HT-29 (cell line): ENCODE results near the gene ELFN2. TPM values are rescaled to one million over a fixed set of nuclear protein-coding genes. Genes with fewer than 3 reads are reported as not detected.

ENCODE experiments used
- total RNA-seq: library from RNA; depleted of rRNA; stranded (reverse); fragments of >200 nt; shearing (Covaris generic); gene quantifications from 2 replicates; pipeline ENCODE4 v1.2.3, GENCODE V29; 2014; rRNA removed

ELFN2 gene
- total RNA-seq, 1 experiment from 2014 or later = not detected

Other genes with a start within 250 kb of the ELFN2 start
- gene C1QTNF6, start 239.2 kb downstream of the ELFN2 start, total RNA-seq = 7.1 and 8.3 TPM in 2 replicates
- not detected in 2 replicates for gene SSTR3, start 215.0 kb downstream of the ELFN2 start, total RNA-seq
- gene RAC2, start 183.2 kb downstream of the ELFN2 start, total RNA-seq = 6.7 and 7.3 TPM in 2 replicates
- gene CYTH4, start 145.0 kb downstream of the ELFN2 start, total RNA-seq = not detected in 2 replicates
- gene MFNG, start 58.9 kb upstream of the ELFN2 start, total RNA-seq = 1.0 and 2.1 TPM in 2 replicates
- gene CARD10, start 91.9 kb upstream of the ELFN2 start, total RNA-seq = 32.7 and 50.4 TPM in 2 replicates
- 62.3 and 68.7 TPM in 2 replicates for gene CDC42EP1, start 133.0 kb upstream of the ELFN2 start, total RNA-seq
- 11.1 and 13.0 TPM in 2 replicates for gene LGALS2, start 152.6 kb upstream of the ELFN2 start, total RNA-seq
- 54.1 and 55.1 TPM in 2 replicates for gene GGA1, start 181.4 kb upstream of the ELFN2 start, total RNA-seq
- 38.8 and 47.1 TPM in 2 replicates for gene SH3BP1, start 212.2 kb upstream of the ELFN2 start, total RNA-seq
- 25.4 and 33.0 TPM in 2 replicates for gene PDXP, start 231.2 kb upstream of the ELFN2 start, total RNA-seq
- gene LGALS1, start 248.2 kb upstream of the ELFN2 start, total RNA-seq = 15.3 and 30.9 TPM in 2 replicates